ENCODE results near the gene DNMT3L.

DNMT3L gene

GRCh38 chr21:44267655-44268142 is 6.0 kb upstream of the DNMT3L start:
- H3K27ac ChIP-seq (ENCODE audit: low read depth, low read length, poor library complexity, severe bottlenecking), result no peak overlapping the region
- peaks cover 8% of the 10 kb centered on the region; the same call in 1 of the 2 replicates for H3K27me3 ChIP-seq (ENCODE audit: insufficient read depth, low read length)
- no peak overlapping the region for H3K4me2 ChIP-seq (ENCODE audit: low read length)
- no peaks in the 10 kb centered on the region for H3K36me3 ChIP-seq (ENCODE audit: insufficient read depth, low read length)
- H3K9ac ChIP-seq (ENCODE audit: low read length), result no peak overlapping the region
- H4K20me1 ChIP-seq (ENCODE audit: insufficient read depth, low read length), result no peaks in the 10 kb centered on the region
- no peaks in the 10 kb centered on the region for H3K4me1 ChIP-seq (ENCODE audit: insufficient read depth, low read length, severe bottlenecking)
- H3K9me2 ChIP-seq (ENCODE audit: low read depth, low read length), result no peaks in the 10 kb centered on the region
- no peaks in the 10 kb centered on the region for H3K9me3 ChIP-seq (ENCODE audit: low read length)
- TF ChIP-seq EZH2 (IDR thresholded peaks at IDR 0.05; ENCODE audit: borderline replicate concordance, low read length) (no peak), CTCF (IDR thresholded peaks at IDR 0.05; ENCODE audit: low read length) (peak; percentile 59)
- no peaks in the 10 kb centered on the region for H3K79me2 ChIP-seq (ENCODE audit: insufficient read depth, low read length)
- no peak overlapping the region for H3K4me3 ChIP-seq (ENCODE audit: low read depth, low read length, poor library complexity, severe bottlenecking)
- no peak overlapping the region for H2AFZ ChIP-seq (ENCODE audit: low read length)
- no peaks in the 10 kb centered on the region for H3F3A ChIP-seq (ENCODE audit: insufficient read depth, low read length)

DNA sequence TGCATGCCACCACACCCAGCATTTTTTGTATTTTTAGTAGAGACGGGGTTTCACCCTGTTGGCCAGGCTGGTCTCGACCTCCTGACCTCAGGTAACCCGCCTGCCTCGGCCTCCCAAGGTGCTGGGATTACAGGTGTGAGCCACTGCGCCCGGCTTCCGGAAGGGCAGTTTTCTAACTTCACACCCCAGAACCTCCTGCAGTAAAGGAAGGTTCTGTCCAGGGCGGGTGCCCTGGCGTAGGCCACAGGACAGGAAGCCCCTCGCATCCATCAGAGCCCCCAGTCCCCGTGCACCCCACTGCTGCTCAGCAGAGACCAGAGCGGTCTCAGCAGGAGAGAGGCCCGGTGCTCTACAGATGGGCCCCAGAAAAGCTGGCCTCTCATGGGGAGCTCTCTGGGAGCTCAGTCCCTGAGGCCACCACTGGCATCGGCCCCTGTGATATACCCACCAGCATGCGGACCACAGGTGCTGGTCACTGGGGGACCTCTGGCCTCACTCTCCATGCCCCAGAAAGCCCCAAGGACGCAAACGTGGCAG is 4.1 kb upstream of the DNMT3L start:
- no peaks in the 10 kb centered on the region; the same call in 1 of the 2 replicates for H3K27me3 ChIP-seq (ENCODE audit: insufficient read depth, low read length)
- H3K36me3 ChIP-seq (ENCODE audit: insufficient read depth, low read length), result no peaks in the 10 kb centered on the region
- H3K9ac ChIP-seq (ENCODE audit: low read length), result no peak overlapping the region
- H3K4me3 ChIP-seq (ENCODE audit: low read depth, low read length, poor library complexity, severe bottlenecking), result no peak overlapping the region
- no peak for TF ChIP-seq EZH2 (IDR thresholded peaks at IDR 0.05; ENCODE audit: borderline replicate concordance, low read length)
- TF ChIP-seq CTCF (IDR thresholded peaks at IDR 0.05; ENCODE audit: low read length), result no peak
- no peaks in the 10 kb centered on the region for H3K79me2 ChIP-seq (ENCODE audit: insufficient read depth, low read length)
- no peak overlapping the region for H2AFZ ChIP-seq (ENCODE audit: low read length)
- no peak overlapping the region for H3K27ac ChIP-seq (ENCODE audit: low read depth, low read length, poor library complexity, severe bottlenecking)
- no peaks in the 10 kb centered on the region for H3F3A ChIP-seq (ENCODE audit: insufficient read depth, low read length)
- H4K20me1 ChIP-seq (ENCODE audit: insufficient read depth, low read length), result no peaks in the 10 kb centered on the region
- no peaks in the 10 kb centered on the region for H3K9me2 ChIP-seq (ENCODE audit: low read depth, low read length)
- no peaks in the 10 kb centered on the region for H3K4me1 ChIP-seq (ENCODE audit: insufficient read depth, low read length, severe bottlenecking)
- no peak overlapping the region for H3K4me2 ChIP-seq (ENCODE audit: low read length)
- no peaks in the 10 kb centered on the region for H3K9me3 ChIP-seq (ENCODE audit: low read length)

GRCh38 chr21:44263768-44264167 is 2.1 kb upstream of the DNMT3L start:
- Histone ChIP-seq H3K4me3 (ENCODE audit: low read depth, low read length, poor library complexity, severe bottlenecking) (no peak overlapping the region), H4K20me1 (ENCODE audit: insufficient read depth, low read length) (no peaks in the 10 kb centered on the region), H3K27ac (ENCODE audit: low read depth, low read length, poor library complexity, severe bottlenecking) (no peak overlapping the region), H3K27me3 (ENCODE audit: insufficient read depth, low read length) (peaks cover 7% of the 10 kb centered on the region), H3K36me3 (ENCODE audit: insufficient read depth, low read length) (no peaks in the 10 kb centered on the region), H3K9ac (ENCODE audit: low read length) (no peak overlapping the region), H3K9me2 (ENCODE audit: low read depth, low read length) (no peaks in the 10 kb centered on the region), H2AFZ (ENCODE audit: low read length) (no peak overlapping the region), H3K4me1 (ENCODE audit: insufficient read depth, low read length, severe bottlenecking) (no peaks in the 10 kb centered on the region), H3F3A (ENCODE audit: insufficient read depth, low read length) (no peaks in the 10 kb centered on the region), H3K9me3 (ENCODE audit: low read length) (no peaks in the 10 kb centered on the region), H3K4me2 (ENCODE audit: low read length) (no peak overlapping the region), H3K79me2 (ENCODE audit: insufficient read depth, low read length) (no peaks in the 10 kb centered on the region)
- no peak for TF ChIP-seq CTCF (IDR thresholded peaks at IDR 0.05; ENCODE audit: low read length)
- TF ChIP-seq EZH2 (IDR thresholded peaks at IDR 0.05; ENCODE audit: borderline replicate concordance, low read length), result no peak

Data from OCI-LY1 (cell line).